Measurements from ENCODE around the gene C12orf42. TPM values are rescaled to one million over a fixed set of nuclear protein-coding genes. Genes with fewer than 3 reads are reported as not detected.
"Not testable (repeated sequence)": the region's sequence is repeated elsewhere in the genome, so short reads cannot be mapped to it uniquely, and the experiment has no call there.

Gene C12orf42
- total RNA-seq, 5 donors from 2014 or later (not counting 1 experiment from before 2014, with no cell fraction given) = 7.5 to 16.9 (median 9.2) TPM

GRCh38 chr12:103434165-103435105 lies 61.3 kb downstream of the C12orf42 start:
- H3K36me3 ChIP-seq (ENCODE audit: control insufficient read depth in 2 of 2, extremely low read depth in 1 of 2, insufficient read depth in 1 of 2, low read length in 1 of 2); H3K4me3 ChIP-seq (ENCODE audit: control insufficient read depth in 1 of 2, extremely low read depth in 1 of 2, low read length in 1 of 2); H3K27me3 ChIP-seq (replicated peaks in 1 of 2; ENCODE audit: control insufficient read depth in 2 of 2, extremely low read depth in 1 of 2, insufficient read depth in 2 of 2, low read length in 1 of 2); H3K27me3 Mint-ChIP-seq; CTCF ChIA-PET; H3K4me1 ChIP-seq (ENCODE audit: control insufficient read depth in 1 of 2, extremely low read depth in 1 of 2, insufficient read depth in 2 of 2, low read length in 2 of 2); H3K9me3 ChIP-seq; ATAC-seq (replicated peaks in 1 of 4); H3K27ac ChIP-seq (ENCODE audit: low read length); POLR2A ChIA-PET: not testable (repeated sequence)
- 80% methylated on average over 3 of the region's 33 CpGs for WGBS (ENCODE audit: insufficient coverage)
- Mint-ChIP-seq H3K27ac (peak overlapping the region; percentile 67 to 68), H3K4me3 (peak overlapping the region; percentile 40 to 63 (median 60)), H3K4me1 (peaks cover 17 to 24% (median 19%) of the 10 kb centered on the region in 3 donors), H3K9me3 (peaks cover 10 to 19% (median 10%) of the 10 kb centered on the region in 3 donors), H3K36me3 (peaks cover 24% of the 10 kb centered on the region)
- peak in 29 of 35 experiments; percentile 4 to 78 (median 39) for DNase-seq

GRCh38 chr12:103431950-103432349 lies 63.8 kb downstream of the C12orf42 start:
- Mint-ChIP-seq H3K27ac (no peak overlapping the region), H3K4me1 (peaks cover 19 to 26% (median 19%) of the 10 kb centered on the region in 3 donors), H3K27me3 (no peaks in the 10 kb centered on the region), H3K36me3 (peaks cover 29% of the 10 kb centered on the region), H3K9me3 (peaks cover 19 to 37% (median 22%) of the 10 kb centered on the region in 3 donors), H3K4me3 (no peak overlapping the region)
- DNase-seq = no peak
- Histone ChIP-seq H3K9me3 (no peaks in the 10 kb centered on the region), H3K36me3 (ENCODE audit: control insufficient read depth in 2 of 2, extremely low read depth in 1 of 2, insufficient read depth in 1 of 2, low read length in 1 of 2) (no peaks in the 10 kb centered on the region), H3K4me3 (ENCODE audit: control insufficient read depth in 1 of 2, extremely low read depth in 1 of 2, low read length in 1 of 2) (no peak overlapping the region), H3K4me1 (ENCODE audit: control insufficient read depth in 1 of 2, extremely low read depth in 1 of 2, insufficient read depth in 2 of 2, low read length in 2 of 2) (no peaks in the 10 kb centered on the region), H3K27ac (ENCODE audit: low read length) (no peak overlapping the region), H3K27me3 (replicated peaks in 1 of 2; ENCODE audit: control insufficient read depth in 2 of 2, extremely low read depth in 1 of 2, insufficient read depth in 2 of 2, low read length in 1 of 2) (no peaks in the 10 kb centered on the region)
- ChIA-PET POLR2A (no interaction called here), CTCF (no interaction called here)
- 90% methylated on average over 2 of the region's 2 CpGs for WGBS (ENCODE audit: insufficient coverage)
- ATAC-seq (replicated peaks in 1 of 4) = no peak

- Histone ChIP-seq H3K27me3 (replicated peaks in 1 of 2; ENCODE audit: control insufficient read depth in 2 of 2, extremely low read depth in 1 of 2, insufficient read depth in 2 of 2, low read length in 1 of 2) (no peaks in the 10 kb centered on the region), H3K9me3 (no peaks in the 10 kb centered on the region), H3K4me1 (ENCODE audit: control insufficient read depth in 1 of 2, extremely low read depth in 1 of 2, insufficient read depth in 2 of 2, low read length in 2 of 2) (no peaks in the 10 kb centered on the region), H3K4me3 (ENCODE audit: control insufficient read depth in 1 of 2, extremely low read depth in 1 of 2, low read length in 1 of 2) (no peak overlapping the region), H3K36me3 (ENCODE audit: control insufficient read depth in 2 of 2, extremely low read depth in 1 of 2, insufficient read depth in 1 of 2, low read length in 1 of 2) (no peaks in the 10 kb centered on the region), H3K27ac (ENCODE audit: low read length) (no peak overlapping the region)
- no CpG with 5 or more reads among the region's 1 CpG for WGBS (ENCODE audit: insufficient coverage)
- Mint-ChIP-seq H3K4me1 (peaks cover 19 to 26% (median 21%) of the 10 kb centered on the region in 3 donors), H3K27me3 (no peaks in the 10 kb centered on the region), H3K36me3 (peaks cover 30% of the 10 kb centered on the region), H3K4me3 (no peak overlapping the region), H3K27ac (peak overlapping the region in 1 of 2 donors; percentile 53), H3K9me3 (peaks cover 19 to 39% (median 24%) of the 10 kb centered on the region in 3 donors)
- POLR2A ChIA-PET = no interaction called here
- CTCF ChIA-PET = no interaction called here
- ATAC-seq (replicated peaks in 1 of 4) = no peak
- no peak for DNase-seq
Measured at GRCh38 chr12:103431387-103431786, 64.4 kb downstream of the C12orf42 start.

GRCh38 chr12:103425674-103426073 lies 70.1 kb downstream of the C12orf42 start:
- no CpG with 5 or more reads among the region's 6 CpGs for WGBS (ENCODE audit: insufficient coverage)
- H3K36me3 ChIP-seq (ENCODE audit: control insufficient read depth in 2 of 2, extremely low read depth in 1 of 2, insufficient read depth in 1 of 2, low read length in 1 of 2); POLR2A ChIA-PET; H3K27ac Mint-ChIP-seq; H3K4me1 ChIP-seq (ENCODE audit: control insufficient read depth in 1 of 2, extremely low read depth in 1 of 2, insufficient read depth in 2 of 2, low read length in 2 of 2); H3K27me3 Mint-ChIP-seq; H3K4me3 ChIP-seq (ENCODE audit: control insufficient read depth in 1 of 2, extremely low read depth in 1 of 2, low read length in 1 of 2); H3K9me3 ChIP-seq; H3K4me1 Mint-ChIP-seq; H3K4me3 Mint-ChIP-seq; CTCF ChIA-PET; ATAC-seq (replicated peaks in 1 of 4); DNase-seq; H3K27me3 ChIP-seq (replicated peaks in 1 of 2; ENCODE audit: control insufficient read depth in 2 of 2, extremely low read depth in 1 of 2, insufficient read depth in 2 of 2, low read length in 1 of 2); H3K27ac ChIP-seq (ENCODE audit: low read length): not testable (repeated sequence)
- H3K36me3 Mint-ChIP-seq = peaks cover 34% of the 10 kb centered on the region
- peaks cover 12 to 30% (median 30%) of the 10 kb centered on the region in 3 donors for H3K9me3 Mint-ChIP-seq

GRCh38 chr12:103424849-103425586 lies 70.8 kb downstream of the C12orf42 start:
- H3K4me3 ChIP-seq (ENCODE audit: control insufficient read depth in 1 of 2, extremely low read depth in 1 of 2, low read length in 1 of 2); H3K36me3 ChIP-seq (ENCODE audit: control insufficient read depth in 2 of 2, extremely low read depth in 1 of 2, insufficient read depth in 1 of 2, low read length in 1 of 2); H3K27me3 Mint-ChIP-seq; H3K27me3 ChIP-seq (replicated peaks in 1 of 2; ENCODE audit: control insufficient read depth in 2 of 2, extremely low read depth in 1 of 2, insufficient read depth in 2 of 2, low read length in 1 of 2); ATAC-seq (replicated peaks in 1 of 4); H3K4me1 Mint-ChIP-seq; CTCF ChIA-PET; H3K9me3 ChIP-seq; H3K27ac ChIP-seq (ENCODE audit: low read length); DNase-seq; H3K4me1 ChIP-seq (ENCODE audit: control insufficient read depth in 1 of 2, extremely low read depth in 1 of 2, insufficient read depth in 2 of 2, low read length in 2 of 2); POLR2A ChIA-PET; H3K27ac Mint-ChIP-seq; H3K4me3 Mint-ChIP-seq: not testable (repeated sequence)
- Mint-ChIP-seq H3K36me3 (peaks cover 30% of the 10 kb centered on the region), H3K9me3 (peaks cover 12 to 26% (median 24%) of the 10 kb centered on the region in 3 donors)
- WGBS (ENCODE audit: insufficient coverage) = 70% methylated on average over 4 of the region's 9 CpGs

- Histone ChIP-seq H3K4me1 (ENCODE audit: control insufficient read depth in 1 of 2, extremely low read depth in 1 of 2, insufficient read depth in 2 of 2, low read length in 2 of 2) (no peaks in the 10 kb centered on the region), H3K9me3 (no peaks in the 10 kb centered on the region), H3K4me3 (ENCODE audit: control insufficient read depth in 1 of 2, extremely low read depth in 1 of 2, low read length in 1 of 2) (no peak overlapping the region), H3K36me3 (ENCODE audit: control insufficient read depth in 2 of 2, extremely low read depth in 1 of 2, insufficient read depth in 1 of 2, low read length in 1 of 2) (no peaks in the 10 kb centered on the region), H3K27ac (ENCODE audit: low read length) (no peak overlapping the region), H3K27me3 (replicated peaks in 1 of 2; ENCODE audit: control insufficient read depth in 2 of 2, extremely low read depth in 1 of 2, insufficient read depth in 2 of 2, low read length in 1 of 2) (no peaks in the 10 kb centered on the region)
- Mint-ChIP-seq H3K27me3 (no peaks in the 10 kb centered on the region), H3K4me1 (peaks cover 0 to 7% (median 0%) of the 10 kb centered on the region in 3 donors), H3K9me3 (peaks cover 9 to 21% (median 15%) of the 10 kb centered on the region in 3 donors), H3K36me3 (peaks cover 27% of the 10 kb centered on the region), H3K4me3 (no peak overlapping the region), H3K27ac (no peak overlapping the region)
- ATAC-seq (replicated peaks in 1 of 4) (no peak), DNase-seq (no peak)
- POLR2A ChIA-PET = no interaction called here
- WGBS (ENCODE audit: insufficient coverage) = no CpG with 5 or more reads among the region's 2 CpGs
- CTCF ChIA-PET = no interaction called here
Measured at GRCh38 chr12:103423516-103423910, 72.3 kb downstream of the C12orf42 start.
